GM13977 (cell line): ENCODE measurements around the gene SERPING1.

ENCODE experiments used
- DNase-seq: peaks from one replicate; pipeline ENCODE4 v3.0.0; 2012; ENCODE audit warnings: low spot score
- CTCF ChIP-seq: IDR thresholded peaks from 2 replicates; pipeline ENCODE4 v1.5.1; 2012; ENCODE audit warnings: mild to moderate bottlenecking, control low read depth; ENCODE audit not compliant: insufficient read depth; ENCODE audit errors: extremely low read depth, missing control alignments
- in situ Hi-C: fragments of 300-500 bp; cut with MboI; formaldehyde crosslinking; loops from one replicate; pipeline ENCODE4 v1.12.0; 2022; ENCODE audit warnings: low sequenced_read_pairs, low pct_unique_long_range_greater_than_20kb, mixed read lengths, inconsistent platforms; ENCODE audit not compliant: unreplicated experiment

SERPING1 gene

GRCh38 chr11:57652662-57653061, 55.2 kb downstream of the SERPING1 start:
- no peak for DNase-seq
- in situ Hi-C loops = no loop called here
- TF ChIP-seq CTCF = no peak

GRCh38 chr11:57653163-57653562, 55.7 kb downstream of the SERPING1 start:
- TF ChIP-seq CTCF = no peak
- in situ Hi-C loops = no loop called here
- DNase-seq = no peak

DNA sequence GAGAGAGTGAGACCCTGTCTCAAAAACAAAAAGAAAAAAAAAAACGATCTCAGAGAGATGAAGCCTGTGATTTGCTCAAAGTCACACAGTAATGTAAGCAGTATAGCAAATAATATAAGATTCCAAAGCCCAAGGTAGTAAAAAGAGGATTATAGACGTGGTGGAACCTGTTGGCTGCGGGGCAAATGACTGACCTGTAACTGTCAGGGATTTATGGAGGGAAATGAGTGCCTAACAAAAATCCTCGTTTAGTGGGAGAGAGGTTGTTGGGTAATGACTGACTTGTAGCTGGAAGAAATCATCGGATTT, 59.4 kb downstream of the SERPING1 start:
- TF ChIP-seq CTCF = no peak
- in situ Hi-C loops = no loop called here
- no peak for DNase-seq

DNA sequence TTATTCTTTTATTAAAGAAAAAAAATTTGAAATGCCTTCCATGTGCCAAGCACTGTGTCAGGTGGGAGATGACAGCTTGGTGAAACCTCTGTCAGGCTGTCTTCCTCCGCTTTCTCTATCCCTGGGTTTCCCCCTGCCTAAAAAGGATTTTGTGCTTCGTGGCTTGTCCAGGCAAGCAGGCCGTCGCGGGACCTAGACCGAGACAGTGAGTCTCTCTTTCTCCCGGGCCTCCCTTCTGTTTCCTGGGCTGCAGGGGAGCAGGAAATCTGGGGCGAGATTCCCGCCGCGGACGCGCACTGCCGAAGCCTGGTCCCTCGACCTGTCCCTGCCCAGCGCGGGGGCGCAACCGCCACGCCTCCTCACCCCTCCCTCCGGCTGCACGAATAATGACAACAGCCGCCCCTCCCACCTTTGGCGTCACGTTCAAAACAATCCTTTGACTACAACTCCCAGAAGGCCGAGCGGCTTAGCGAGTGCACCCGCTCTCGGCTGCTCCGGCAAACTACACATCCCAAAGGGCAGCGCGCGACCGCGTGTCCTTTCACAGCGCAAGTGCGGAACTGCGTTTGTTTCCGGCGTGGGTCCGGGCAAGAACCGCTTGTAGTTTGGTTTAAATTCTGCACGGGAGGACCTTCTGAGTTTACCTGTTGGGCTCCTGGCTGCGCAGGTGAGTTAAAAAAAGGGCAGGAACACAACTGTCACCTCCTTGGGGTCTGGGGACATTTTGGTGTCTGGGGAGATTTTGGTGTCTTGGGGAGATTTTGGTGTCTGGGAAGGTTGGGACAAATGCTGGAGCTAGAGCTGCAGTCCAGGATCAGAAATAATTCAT, 59.9 kb downstream of the SERPING1 start, which contains the start of gene CLP1:
Gene CLP1, plus strand, starts transcription at position 569 of the 829 bp plus-strand sequence. CDS start 1,715 bp downstream, outside the sequence.
- TF ChIP-seq CTCF = no peak
- DNase-seq = peak; percentile 94
- in situ Hi-C loops = no loop called here

GRCh38 chr11:57658023-57658361, 60.5 kb downstream of the SERPING1 start:
- TF ChIP-seq CTCF = no peak
- in situ Hi-C loops = no loop called here
- DNase-seq = no peak

DNA sequence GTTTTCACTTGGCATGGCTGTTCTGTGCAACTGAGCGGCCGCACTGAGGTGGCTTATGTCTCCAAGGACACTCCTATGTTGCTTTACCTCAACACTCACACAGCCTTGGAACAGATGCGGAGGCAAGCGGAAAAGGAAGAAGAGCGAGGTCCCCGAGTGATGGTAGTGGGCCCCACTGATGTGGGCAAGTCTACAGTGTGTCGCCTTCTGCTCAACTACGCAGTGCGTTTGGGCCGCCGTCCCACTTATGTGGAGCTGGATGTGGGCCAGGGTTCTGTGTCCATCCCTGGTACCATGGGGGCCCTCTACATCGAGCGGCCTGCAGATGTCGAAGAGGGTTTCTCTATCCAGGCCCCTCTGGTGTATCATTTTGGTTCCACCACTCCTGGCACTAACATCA, 62.2 kb downstream of the SERPING1 start:
- no peak for DNase-seq
- in situ Hi-C loops = no loop called here
- TF ChIP-seq CTCF = no peak
